ENCODE measurements around the gene HOXC11. TPM values are rescaled to one million over a fixed set of nuclear protein-coding genes. Genes with fewer than 3 reads are reported as not detected.

HOXC11 gene
- polyA plus RNA-seq, 1 experiment = not detected

- H3K27me3 ChIP-seq (ENCODE audit: control insufficient read depth, insufficient read depth, low read length) = peaks cover 97% of the 10 kb centered on the region
- CTCF ChIA-PET = interaction anchor here (2.3 kb wide), 1 partner anchor 13 kb away, joined by 8 read pairs; no protein-coding TSS in a partner anchor
- H3K4me3 ChIP-seq (ENCODE audit: low read depth, low read length) = no peak overlapping the region
- peaks cover 8% of the 10 kb centered on the region; the same call in 1 of the 2 replicates for H3K9me3 ChIP-seq (ENCODE audit: control insufficient read depth, insufficient read depth, low read length)
- no peak overlapping the region for H3K27ac ChIP-seq (ENCODE audit: low read depth, low read length)
- TF ChIP-seq CTCF (IDR thresholded peaks at IDR 0.05; ENCODE audit: low read depth, low read length) = no peak
- POLR2A ChIA-PET = no interaction called here
- no peak for DNase-seq (ENCODE audit: low read depth, low spot score)
These were observed 19.5 kb downstream of the HOXC11 start for GRCh38 chr12:53992377-53992889.

GRCh38 chr12:53993162-53994008 lies 20.5 kb downstream of the HOXC11 start:
- no peak for TF ChIP-seq CTCF (IDR thresholded peaks at IDR 0.05; ENCODE audit: low read depth, low read length)
- Histone ChIP-seq H3K9me3 (ENCODE audit: control insufficient read depth, insufficient read depth, low read length) (peaks cover 8% of the 10 kb centered on the region; the same call in 1 of the 2 replicates), H3K27me3 (ENCODE audit: control insufficient read depth, insufficient read depth, low read length) (peaks cover 97% of the 10 kb centered on the region), H3K4me3 (ENCODE audit: low read depth, low read length) (no peak overlapping the region), H3K27ac (ENCODE audit: low read depth, low read length) (no peak overlapping the region)
- ChIA-PET CTCF (interaction anchor here (1.0 to 1.2 kb wide), 2 partner anchors 198 to 221 kb away, joined by 3 read pairs; no protein-coding TSS in a partner anchor), POLR2A (no interaction called here)
- DNase-seq (ENCODE audit: low read depth, low spot score) = no peak

GRCh38 chr12:53994009-53994263 lies 21.0 kb downstream of the HOXC11 start:
- Histone ChIP-seq H3K9me3 (ENCODE audit: control insufficient read depth, insufficient read depth, low read length) (peaks cover 8% of the 10 kb centered on the region; the same call in 1 of the 2 replicates), H3K27me3 (ENCODE audit: control insufficient read depth, insufficient read depth, low read length) (peaks cover 97% of the 10 kb centered on the region), H3K27ac (ENCODE audit: low read depth, low read length) (no peak overlapping the region), H3K4me3 (ENCODE audit: low read depth, low read length) (no peak overlapping the region)
- ChIA-PET CTCF (interaction anchor here (1.0 to 1.2 kb wide), 2 partner anchors 197 to 220 kb away, joined by 3 read pairs; no protein-coding TSS in a partner anchor), POLR2A (no interaction called here)
- TF ChIP-seq CTCF (IDR thresholded peaks at IDR 0.05; ENCODE audit: low read depth, low read length) = no peak
- DNase-seq (ENCODE audit: low read depth, low spot score) = no peak

GRCh38 chr12:53994264-53995001 lies 21.5 kb downstream of the HOXC11 start:
- H3K27me3 ChIP-seq (ENCODE audit: control insufficient read depth, insufficient read depth, low read length) = peaks cover 97% of the 10 kb centered on the region
- CTCF ChIA-PET = interaction anchor here (0.7 to 1.2 kb wide), 4 partner anchors 10 to 220 kb away, joined by 3 read pairs; no protein-coding TSS in a partner anchor
- TF ChIP-seq CTCF (IDR thresholded peaks at IDR 0.05; ENCODE audit: low read depth, low read length) = no peak
- peaks cover 8% of the 10 kb centered on the region; the same call in 1 of the 2 replicates for H3K9me3 ChIP-seq (ENCODE audit: control insufficient read depth, insufficient read depth, low read length)
- no peak overlapping the region for H3K27ac ChIP-seq (ENCODE audit: low read depth, low read length)
- DNase-seq (ENCODE audit: low read depth, low spot score) = no peak
- H3K4me3 ChIP-seq (ENCODE audit: low read depth, low read length) = no peak overlapping the region
- POLR2A ChIA-PET = no interaction called here
